DMS 273 treated with DMSO at 0.1 percent for 48 hours (cell line): ENCODE results near the gene PWWP2B.
"Not testable (repeated sequence)": the region's sequence is repeated elsewhere in the genome, so short reads cannot be mapped to it uniquely, and the experiment has no call there.

ENCODE experiments used
- DNase-seq: peaks from one replicate; lab custom pipeline; 2025; lab: John Stamatoyannopoulos, UW

Gene PWWP2B

GRCh38 chr10:132434405-132435005 is 37.5 kb downstream of the PWWP2B start:
- DNase-seq, result no peak

- not testable (repeated sequence) for DNase-seq
Measured at GRCh38 chr10:132435320-132435719, 38.3 kb downstream of the PWWP2B start.

DNA sequence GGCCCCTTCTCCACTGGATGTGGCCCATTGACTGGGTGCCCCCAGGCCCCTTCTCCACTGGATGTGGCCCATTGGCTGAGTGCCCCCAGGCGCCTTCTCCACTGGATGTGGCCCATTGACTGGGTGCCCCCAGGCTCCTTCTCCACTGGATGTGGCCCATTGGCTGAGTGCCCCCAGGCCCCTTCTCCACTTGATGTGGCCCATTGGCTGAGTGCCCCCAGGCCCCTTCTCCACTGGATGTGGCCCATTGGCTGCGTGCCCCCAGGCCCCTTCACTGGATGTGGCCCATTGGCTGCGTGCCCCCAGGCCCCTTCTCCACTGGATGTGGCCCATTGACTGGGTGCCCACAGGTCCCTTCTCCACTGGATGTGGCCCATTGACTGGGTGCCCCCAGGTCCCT is 39.1 kb downstream of the PWWP2B start:
- not testable (repeated sequence) for DNase-seq

GRCh38 chr10:132436861-132437410 is 39.9 kb downstream of the PWWP2B start:
- no peak for DNase-seq

GRCh38 chr10:132437541-132437950 is 40.5 kb downstream of the PWWP2B start:
- no peak for DNase-seq

GRCh38 chr10:132438091-132439024 is 41.4 kb downstream of the PWWP2B start:
- no peak for DNase-seq

DNA sequence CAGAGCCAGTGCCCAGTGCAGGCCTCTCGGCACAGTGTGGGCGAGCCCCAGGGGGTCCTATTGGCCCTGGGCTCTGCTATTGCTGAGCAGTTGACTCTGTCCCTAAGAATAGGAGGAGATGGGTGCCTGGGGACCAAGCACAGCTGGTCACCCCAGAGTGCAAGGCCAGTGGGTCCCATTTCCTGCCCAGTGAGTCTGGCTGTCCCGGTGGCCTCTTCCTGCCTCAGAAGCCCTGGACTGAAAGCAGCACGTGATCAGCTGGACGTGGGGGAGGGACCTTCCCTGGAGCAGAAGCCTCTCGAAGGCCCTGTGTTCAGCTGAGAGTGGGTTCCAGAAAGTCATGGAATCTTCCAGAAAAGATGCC is 42.0 kb downstream of the PWWP2B start:
- no peak for DNase-seq

DNA sequence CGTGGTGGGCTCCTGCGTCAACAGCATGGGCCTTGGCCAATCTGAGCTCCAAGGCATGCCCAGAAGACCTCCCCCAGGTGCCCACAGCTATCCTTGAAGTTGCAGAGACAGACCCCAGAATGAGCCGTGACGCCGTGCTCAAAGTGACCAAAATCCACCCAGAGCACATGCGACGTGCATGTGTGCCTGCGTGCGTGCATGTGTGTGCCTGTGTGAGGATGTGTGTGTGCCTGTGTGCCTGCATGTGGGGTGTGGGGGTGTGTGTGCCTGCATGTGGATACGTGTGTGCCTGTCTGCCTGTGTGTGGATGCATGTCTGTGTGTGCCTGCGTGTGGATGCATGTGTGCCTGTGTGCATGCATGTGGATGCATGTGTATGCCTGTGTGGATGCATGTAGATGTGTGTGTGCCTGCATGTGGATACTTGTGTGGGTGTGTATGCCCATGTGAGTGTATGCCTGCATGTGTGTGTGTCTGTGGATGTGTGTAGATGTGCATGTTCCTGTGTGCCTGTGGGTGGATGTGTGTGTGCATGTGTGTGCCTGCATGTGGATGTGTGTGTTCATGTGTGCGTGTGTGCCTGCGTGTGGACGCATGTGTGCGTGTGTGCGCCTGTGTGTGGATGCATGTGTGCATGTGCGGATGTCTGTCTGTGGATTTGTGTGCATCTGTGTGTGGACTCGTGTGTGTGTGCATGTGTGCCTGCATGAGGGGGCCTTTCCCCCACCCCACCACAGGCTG is 42.6 kb downstream of the PWWP2B start:
- no peak for DNase-seq

- DNase-seq, result no peak
Measured at GRCh38 chr10:132440791-132441565, 44.0 kb downstream of the PWWP2B start.

DNA sequence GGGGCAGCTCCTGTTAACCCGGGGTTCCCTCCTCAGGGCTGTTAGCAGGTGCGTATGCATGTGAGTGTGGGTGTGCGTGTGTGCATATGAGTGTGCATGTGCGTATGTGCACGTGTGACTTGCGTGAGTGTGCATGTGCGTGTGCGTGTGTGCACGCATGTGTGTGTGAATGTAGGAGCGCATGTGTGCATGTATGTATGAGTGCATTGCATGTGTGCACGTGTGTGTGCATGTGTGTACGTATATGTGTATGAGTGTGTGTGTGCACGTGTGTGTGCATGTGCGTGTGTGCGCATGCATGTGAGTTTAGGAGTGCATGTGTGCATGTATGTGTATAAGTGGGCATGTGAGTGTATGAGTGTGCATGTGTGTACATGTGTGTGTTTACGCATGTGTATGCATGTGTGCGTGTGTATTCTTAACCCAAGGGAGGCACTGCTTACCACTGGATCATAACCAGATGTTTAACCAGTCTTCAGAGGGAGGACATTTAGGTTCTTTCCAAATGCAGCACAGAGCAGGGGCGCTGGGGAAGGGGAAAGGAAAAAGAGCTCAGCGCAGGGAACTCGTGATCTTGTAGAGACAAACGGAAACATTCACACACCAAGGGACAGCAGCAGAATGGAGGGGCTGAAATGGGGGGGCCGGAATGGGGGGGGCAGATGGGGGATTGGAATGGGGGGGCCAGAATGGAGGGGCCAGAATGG is 45.0 kb downstream of the PWWP2B start:
- DNase-seq, result no peak

DNA sequence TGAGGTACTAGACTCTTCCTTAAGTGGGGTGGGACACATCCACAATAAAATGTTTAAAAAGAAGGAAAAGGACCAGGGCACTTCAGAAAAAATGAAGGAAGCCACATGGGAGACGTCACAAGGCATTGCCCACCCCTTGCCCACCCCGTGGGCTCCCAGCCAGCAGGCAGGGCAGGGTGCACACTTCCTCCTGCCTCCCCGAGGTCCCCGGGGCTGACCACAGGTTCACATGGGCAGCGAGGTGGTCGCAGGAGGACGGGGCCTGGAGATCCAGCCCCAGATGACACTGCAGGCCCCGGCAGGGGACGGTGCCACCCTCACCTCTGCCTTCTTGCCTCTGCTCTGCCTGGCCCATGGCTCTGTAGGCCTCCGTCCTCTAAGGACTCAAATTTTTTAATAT is 45.6 kb downstream of the PWWP2B start:
- no peak for DNase-seq

DNA sequence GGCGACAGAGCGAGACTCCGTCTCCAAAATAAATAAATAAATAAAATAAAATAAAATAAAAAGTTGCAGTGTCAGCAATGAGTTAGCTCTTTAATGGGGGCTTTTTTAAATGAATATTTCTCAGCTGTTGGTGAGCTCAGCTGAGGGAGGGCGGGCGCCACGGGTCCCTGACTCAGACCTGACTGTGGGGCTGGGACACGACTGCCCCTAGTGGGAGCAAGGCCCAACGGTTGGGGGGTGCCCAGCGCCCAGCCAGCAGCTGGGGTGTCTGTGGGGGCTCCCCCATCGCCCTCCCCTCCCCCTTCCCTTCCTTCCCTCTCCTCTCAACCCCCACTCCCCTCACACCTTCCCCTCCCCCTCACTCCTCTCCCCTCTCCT is 46.6 kb downstream of the PWWP2B start:
- no peak for DNase-seq

- DNase-seq, result no peak
Measured at GRCh38 chr10:132443983-132444876, 47.2 kb downstream of the PWWP2B start.

GRCh38 chr10:132444877-132445351 is 47.9 kb downstream of the PWWP2B start:
- DNase-seq, result no peak

DNA sequence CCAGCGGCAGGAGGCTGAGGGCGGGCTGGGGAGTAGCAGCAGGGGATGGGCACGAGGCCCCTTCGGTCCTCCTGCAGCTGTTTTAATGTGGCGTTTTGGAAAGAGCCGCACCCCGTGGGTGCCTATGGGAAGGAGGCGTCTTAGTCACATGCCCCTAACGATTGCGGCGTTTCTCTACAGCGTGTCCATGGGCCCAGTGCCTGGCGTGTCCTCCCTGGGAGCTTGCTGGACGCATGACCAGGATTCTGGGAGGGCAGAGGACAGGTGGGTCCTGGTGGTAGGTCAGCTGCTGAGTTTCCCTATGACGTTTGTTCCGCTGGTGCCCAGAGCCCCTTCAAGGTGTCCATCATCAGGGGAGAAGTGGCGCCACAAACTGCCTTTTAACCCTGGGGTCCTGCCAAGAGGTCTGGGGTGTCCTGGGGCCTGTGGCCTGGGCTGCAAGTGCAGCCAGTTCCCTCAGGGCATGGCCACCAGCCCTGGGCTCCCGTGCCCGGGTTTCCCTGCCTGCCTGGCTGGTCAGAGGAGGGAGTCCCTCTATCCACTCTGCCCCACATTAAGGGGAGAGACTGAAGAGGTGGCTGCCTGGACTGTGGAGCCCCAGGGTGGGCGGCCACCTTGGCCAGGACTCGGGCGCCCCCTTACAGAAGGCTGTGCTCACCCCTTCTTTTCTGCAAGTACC is 48.7 kb downstream of the PWWP2B start:
- DNase-seq, result no peak

DNA sequence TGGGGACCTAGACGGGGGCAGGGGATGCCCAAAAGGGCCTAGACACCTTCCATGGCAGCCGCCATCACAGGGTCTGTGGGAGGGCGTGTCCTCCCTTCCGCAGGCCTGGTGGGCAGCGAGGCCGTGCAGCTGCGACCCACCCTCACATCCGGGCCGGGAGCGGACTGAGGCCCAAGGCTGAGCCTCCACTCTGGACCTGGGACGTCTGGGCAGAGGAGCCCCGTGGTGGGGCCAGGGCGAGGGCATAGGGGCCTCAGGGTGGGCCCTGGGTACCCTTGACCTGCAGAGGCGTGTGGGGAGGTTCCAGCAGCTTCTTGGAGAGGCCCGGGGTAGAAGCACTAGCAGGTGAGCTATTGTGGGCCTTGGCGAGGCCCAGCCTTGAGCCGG is 49.2 kb downstream of the PWWP2B start:
- DNase-seq, result no peak

GRCh38 chr10:132446661-132447445 is 49.9 kb downstream of the PWWP2B start:
- no peak for DNase-seq

GRCh38 chr10:132447446-132448247 is 50.6 kb downstream of the PWWP2B start:
- DNase-seq, result no peak
